Neural progenitor cell (in vitro differentiated cells): Measurements from ENCODE around the gene BRDT.

Experiments
- EZH2phosphoT487 ChIP-seq: fragments of 200-600 bp; sonication (generic); IDR thresholded peaks from 2 replicates; pipeline ENCODE4 v1.6.1; 2017; ENCODE audit warnings: antibody characterized with exemption
- TF ChIP-seq, protein P1 (sequence below): fragments of 200-600 bp; sonication (generic); IDR thresholded peaks from 2 replicates; pipeline ENCODE4 v1.5.1; 2017; ENCODE audit warnings: antibody characterized with exemption, mild to moderate bottlenecking

DNA sequence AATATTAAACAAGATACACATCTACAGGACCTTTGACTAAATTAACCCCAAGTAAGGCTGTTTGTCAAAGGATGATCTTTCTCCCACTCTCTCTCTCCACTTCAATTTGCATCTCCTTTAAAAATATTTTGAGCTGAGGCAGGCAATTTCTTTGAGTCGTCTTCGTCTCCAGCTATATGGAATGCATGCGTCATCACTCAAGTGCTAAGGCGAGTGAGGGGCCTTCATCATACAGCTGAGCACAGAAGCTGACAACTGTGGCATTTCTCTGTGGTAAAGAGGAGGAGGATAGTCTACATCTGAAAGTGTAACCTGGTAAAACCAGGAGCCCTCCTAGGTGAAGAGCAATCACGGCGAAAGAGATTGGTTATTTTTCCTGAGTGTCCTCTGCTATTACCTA is 88.2 kb downstream of the BRDT start:
- TF ChIP-seq, protein P1, sequence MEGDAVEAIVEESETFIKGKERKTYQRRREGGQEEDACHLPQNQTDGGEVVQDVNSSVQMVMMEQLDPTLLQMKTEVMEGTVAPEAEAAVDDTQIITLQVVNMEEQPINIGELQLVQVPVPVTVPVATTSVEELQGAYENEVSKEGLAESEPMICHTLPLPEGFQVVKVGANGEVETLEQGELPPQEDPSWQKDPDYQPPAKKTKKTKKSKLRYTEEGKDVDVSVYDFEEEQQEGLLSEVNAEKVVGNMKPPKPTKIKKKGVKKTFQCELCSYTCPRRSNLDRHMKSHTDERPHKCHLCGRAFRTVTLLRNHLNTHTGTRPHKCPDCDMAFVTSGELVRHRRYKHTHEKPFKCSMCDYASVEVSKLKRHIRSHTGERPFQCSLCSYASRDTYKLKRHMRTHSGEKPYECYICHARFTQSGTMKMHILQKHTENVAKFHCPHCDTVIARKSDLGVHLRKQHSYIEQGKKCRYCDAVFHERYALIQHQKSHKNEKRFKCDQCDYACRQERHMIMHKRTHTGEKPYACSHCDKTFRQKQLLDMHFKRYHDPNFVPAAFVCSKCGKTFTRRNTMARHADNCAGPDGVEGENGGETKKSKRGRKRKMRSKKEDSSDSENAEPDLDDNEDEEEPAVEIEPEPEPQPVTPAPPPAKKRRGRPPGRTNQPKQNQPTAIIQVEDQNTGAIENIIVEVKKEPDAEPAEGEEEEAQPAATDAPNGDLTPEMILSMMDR: no peak
- TF ChIP-seq EZH2phosphoT487: no peak
